Lower lobe of right lung (tissue), 2 donors: ENCODE measurements around the gene PLSCR1. TPM values are rescaled to one million over a fixed set of nuclear protein-coding genes. Genes with fewer than 3 reads are reported as not detected.

Source experiments
- ATAC-seq, 2 donors: fragments of 200-7000 bp; cut with Tn5 transposase; one replicate each; pipeline ENCODE4 v1.9.1; 2020 to 2022; ENCODE audit warnings: mild to moderate bottlenecking in 2 of 2, moderate library complexity in 2 of 2
- DNase-seq: peaks from one replicate; pipeline ENCODE4 v3.0.0-alpha.2; 2020
- H3K27ac ChIP-seq: fragments of 200-600 bp; one replicate; pipeline ENCODE4 v1.8.0; 2022
- H3K27me3 ChIP-seq: fragments of 200-600 bp; one replicate; pipeline ENCODE4 v1.8.0; 2022; ENCODE audit warnings: low read depth
- H3K36me3 ChIP-seq: fragments of 200-600 bp; one replicate; pipeline ENCODE4 v1.8.0; 2022; ENCODE audit warnings: mild to moderate bottlenecking
- H3K4me1 ChIP-seq: fragments of 200-600 bp; one replicate; pipeline ENCODE4 v1.8.0; 2022
- H3K4me3 ChIP-seq: fragments of 200-600 bp; one replicate; pipeline ENCODE4 v1.8.0; 2022; ENCODE audit warnings: mild to moderate bottlenecking
- H3K9me3 ChIP-seq: fragments of 200-600 bp; one replicate; pipeline ENCODE4 v1.8.0; 2022
- CTCF ChIP-seq: fragments of 200-600 bp; IDR thresholded peaks from one replicate; pipeline ENCODE4 v1.8.0; 2022; ENCODE audit warnings: antibody characterized with exemption, mild to moderate bottlenecking
- intact Hi-C: fragments of 100-400 bp; cut with DNase I; formaldehyde crosslinking; loops from one replicate; pipeline ENCODE4 v1.11.0; 2022
- total RNA-seq: library from RNA; stranded (reverse); fragmentation: NEBNext Ultra II Directional; extraction: Animal tissue kit (Norgen Biotek cat#: 25700); gene quantifications from one replicate; pipeline ENCODE4 v1.2.1, GENCODE V29; 2021
- donor health status: DM: no; HTN: yes; CAD: no; lungs with severe emphysema.

The PLSCR1 gene
- total RNA-seq, 1 donor from 2014 or later, result 194 TPM

- Histone ChIP-seq H3K9me3 (no peaks in the 10 kb centered on the region), H3K27ac (no peak overlapping the region), H3K4me1 (no peaks in the 10 kb centered on the region), H3K36me3 (peaks cover 35% of the 10 kb centered on the region), H3K4me3 (no peak overlapping the region), H3K27me3 (no peaks in the 10 kb centered on the region)
- DNase-seq, result no peak
- no peak for ATAC-seq
- no peak for TF ChIP-seq CTCF
- intact Hi-C loops, result no loop called here
Measured at GRCh38 chr3:146513386-146514051, 30.9 kb downstream of the PLSCR1 start.

GRCh38 chr3:146511402-146512134 is 32.8 kb downstream of the PLSCR1 start:
- ATAC-seq, result peak; percentile 57 to 68
- DNase-seq, result no peak
- H3K9me3 ChIP-seq, result no peaks in the 10 kb centered on the region
- no peak overlapping the region for H3K4me3 ChIP-seq
- intact Hi-C loops, result no loop called here
- no peak for TF ChIP-seq CTCF
- no peak overlapping the region for H3K27ac ChIP-seq
- H3K36me3 ChIP-seq, result peaks cover 31% of the 10 kb centered on the region
- no peaks in the 10 kb centered on the region for H3K27me3 ChIP-seq
- H3K4me1 ChIP-seq, result peaks cover 11% of the 10 kb centered on the region

- Histone ChIP-seq H3K4me1 (peaks cover 24% of the 10 kb centered on the region), H3K4me3 (no peak overlapping the region), H3K9me3 (no peaks in the 10 kb centered on the region), H3K36me3 (no peaks in the 10 kb centered on the region), H3K27me3 (no peaks in the 10 kb centered on the region), H3K27ac (no peak overlapping the region)
- intact Hi-C loops, result no loop called here
- no peak for TF ChIP-seq CTCF
- ATAC-seq, result no peak
- DNase-seq, result no peak
Measured at GRCh38 chr3:146507331-146508120, 36.9 kb downstream of the PLSCR1 start.

GRCh38 chr3:146505516-146505915 is 38.9 kb downstream of the PLSCR1 start:
- no peaks in the 10 kb centered on the region for H3K27me3 ChIP-seq
- DNase-seq (no peak), ATAC-seq (no peak)
- intact Hi-C loops, result no loop called here
- H3K4me1 ChIP-seq, result peaks cover 24% of the 10 kb centered on the region
- no peak overlapping the region for H3K27ac ChIP-seq
- no peaks in the 10 kb centered on the region for H3K36me3 ChIP-seq
- no peaks in the 10 kb centered on the region for H3K9me3 ChIP-seq
- TF ChIP-seq CTCF, result no peak
- H3K4me3 ChIP-seq, result no peak overlapping the region

- H3K27ac ChIP-seq, result no peak overlapping the region
- DNase-seq (no peak), ATAC-seq (no peak)
- H3K36me3 ChIP-seq, result no peaks in the 10 kb centered on the region
- no peak overlapping the region for H3K4me3 ChIP-seq
- peaks cover 24% of the 10 kb centered on the region for H3K4me1 ChIP-seq
- H3K27me3 ChIP-seq, result no peaks in the 10 kb centered on the region
- H3K9me3 ChIP-seq, result no peaks in the 10 kb centered on the region
- intact Hi-C loops, result no loop called here
- no peak for TF ChIP-seq CTCF
Measured at GRCh38 chr3:146504498-146505197, 39.8 kb downstream of the PLSCR1 start.
